Measurements from ENCODE around the gene ZFP14.
"Not testable (repeated sequence)": the region's sequence is repeated elsewhere in the genome, so short reads cannot be mapped to it uniquely, and the experiment has no call there.

DNA sequence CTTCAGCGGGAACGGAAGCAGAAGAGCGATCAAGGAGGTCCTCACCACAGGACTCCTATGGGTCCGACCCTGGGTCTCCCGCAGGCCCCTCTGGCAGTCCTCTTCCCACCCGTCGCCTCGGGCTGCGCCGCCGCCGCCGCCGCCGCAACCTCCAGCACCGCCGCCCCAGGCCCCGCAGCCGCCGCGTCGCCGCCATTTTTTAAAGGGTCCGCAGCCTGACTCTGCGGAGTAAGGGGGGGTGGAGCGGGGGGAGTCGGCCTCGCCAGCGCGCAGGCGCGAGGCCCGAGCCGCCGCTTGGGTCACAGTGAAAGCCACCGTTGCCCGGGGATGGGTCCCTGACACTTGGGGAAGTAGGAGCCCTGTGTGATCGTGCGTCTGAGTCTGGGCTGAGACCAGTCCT is 69.7 kb downstream of the ZFP14 start:
- not testable (repeated sequence) for TF ChIP-seq CTCF (conservative IDR thresholded peaks at IDR 0.05 in 1 of 2, IDR thresholded peaks at IDR 0.05 in 1 of 2; ENCODE audit: extremely low read depth in 1 of 2, insufficient read depth in 1 of 2, low read depth in 1 of 2, low read length in 2 of 2); EZH2 (IDR thresholded peaks at IDR 0.05; ENCODE audit: borderline replicate concordance, low read length)
